HFFc6 (cell line): ENCODE measurements around the gene DSTYK. TPM values are rescaled to one million over a fixed set of nuclear protein-coding genes. Genes with fewer than 3 reads are reported as not detected.

Experiments
- DNase-seq: peaks from one replicate; pipeline ENCODE4 v3.0.0-alpha.2; 2018
- H3K27ac Mint-ChIP-seq: 2 replicates; pipeline ENCODE4 v1.8.0; 2020; ENCODE audit warnings: mild to moderate bottlenecking, mixed read lengths
- H3K27me3 Mint-ChIP-seq: 2 replicates; pipeline ENCODE4 v1.8.0; 2021; ENCODE audit warnings: mild to moderate bottlenecking, moderate library complexity, mixed read lengths; ENCODE audit not compliant: insufficient read depth
- H3K36me3 Mint-ChIP-seq: 2 replicates; pipeline ENCODE4 v1.8.0; 2021; ENCODE audit warnings: low read depth, mixed read lengths
- H3K4me1 Mint-ChIP-seq: 2 replicates; pipeline ENCODE4 v1.8.0; 2020; ENCODE audit warnings: low read depth, mixed read lengths
- H3K4me3 Mint-ChIP-seq: 2 replicates; pipeline ENCODE4 v1.8.0; 2020; ENCODE audit warnings: mild to moderate bottlenecking, moderate library complexity, mixed read lengths
- H3K9me3 Mint-ChIP-seq: 2 replicates; pipeline ENCODE4 v1.8.0; 2020; ENCODE audit warnings: mild to moderate bottlenecking, mixed read lengths
- CTCF ChIP-seq: fragments of 200-600 bp; sonication (generic); IDR thresholded peaks from 2 replicates; pipeline ENCODE4 v1.5.0; 2021; ENCODE audit warnings: antibody characterized with exemption, mild to moderate bottlenecking
- total RNA-seq, 6 experiments: library from RNA; stranded (reverse); fragmentation: NEBNext Ultra II Directional; extraction: Animal tissue kit (Norgen Biotek cat#: 25700); gene quantifications; 2 replicates in 1 of 6; 3 replicates in 5 of 6; pipeline ENCODE4 v1.2.3, GENCODE V29; 2021

DSTYK gene
- total RNA-seq, 6 experiments from 2014 or later = 13.1 to 17.5 (median 13.9) TPM

- H3K36me3 Mint-ChIP-seq = no peaks in the 10 kb centered on the region
- no peak for DNase-seq
- no peaks in the 10 kb centered on the region for H3K9me3 Mint-ChIP-seq
- peak overlapping the region; percentile 59 for H3K27ac Mint-ChIP-seq
- TF ChIP-seq CTCF = no peak
- peaks cover 3% of the 10 kb centered on the region for H3K27me3 Mint-ChIP-seq
- H3K4me3 Mint-ChIP-seq = peak overlapping the region; percentile 65; the same call in 1 of the 2 replicates
- H3K4me1 Mint-ChIP-seq = peaks cover 53% of the 10 kb centered on the region
Observed at GRCh38 chr1:205142102-205142469, 69.4 kb downstream of the DSTYK start.

- peaks cover 3% of the 10 kb centered on the region for H3K27me3 Mint-ChIP-seq
- peak; percentile 83 for DNase-seq
- TF ChIP-seq CTCF = peak; percentile 93
- H3K9me3 Mint-ChIP-seq = no peaks in the 10 kb centered on the region
- peaks cover 48% of the 10 kb centered on the region for H3K4me1 Mint-ChIP-seq
- H3K4me3 Mint-ChIP-seq = peak overlapping the region; percentile 65
- no peaks in the 10 kb centered on the region for H3K36me3 Mint-ChIP-seq
- H3K27ac Mint-ChIP-seq = peak overlapping the region; percentile 59
Observed at GRCh38 chr1:205141236-205142101, 70.0 kb downstream of the DSTYK start.

- DNase-seq = no peak
- H3K27me3 Mint-ChIP-seq = no peaks in the 10 kb centered on the region; the same call in none of the 2 replicates
- no peak for TF ChIP-seq CTCF
- no peaks in the 10 kb centered on the region for H3K9me3 Mint-ChIP-seq
- peaks cover 37% of the 10 kb centered on the region for H3K4me1 Mint-ChIP-seq
- H3K27ac Mint-ChIP-seq = no peak overlapping the region
- no peak overlapping the region for H3K4me3 Mint-ChIP-seq
- no peaks in the 10 kb centered on the region for H3K36me3 Mint-ChIP-seq
Observed at GRCh38 chr1:205140113-205140512, 71.4 kb downstream of the DSTYK start.

DNA sequence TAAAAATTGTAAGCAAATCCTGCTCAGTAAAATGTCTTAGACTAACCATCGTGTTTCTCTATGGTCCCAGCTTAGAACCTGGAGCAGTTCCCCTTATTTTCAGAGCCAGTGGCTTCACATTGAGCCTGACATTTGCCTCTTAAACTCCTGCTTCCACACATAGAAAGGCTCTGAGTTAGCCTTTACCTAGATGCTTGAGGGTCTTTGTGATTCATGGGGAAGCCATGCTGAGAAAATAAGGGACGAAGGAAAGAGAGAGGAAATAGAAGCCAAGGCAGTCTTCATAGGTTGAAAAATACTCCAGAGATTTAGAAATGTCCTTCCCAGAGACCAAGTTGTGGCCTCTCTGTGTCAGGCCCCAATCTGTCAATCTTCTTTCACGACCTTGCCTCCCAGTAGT is 73.6 kb downstream of the DSTYK start:
- no peaks in the 10 kb centered on the region; the same call in none of the 2 replicates for H3K27me3 Mint-ChIP-seq
- no peak overlapping the region for H3K27ac Mint-ChIP-seq
- H3K9me3 Mint-ChIP-seq = no peaks in the 10 kb centered on the region
- TF ChIP-seq CTCF = no peak
- H3K36me3 Mint-ChIP-seq = no peaks in the 10 kb centered on the region
- no peak overlapping the region for H3K4me3 Mint-ChIP-seq
- DNase-seq = no peak
- peaks cover 17% of the 10 kb centered on the region for H3K4me1 Mint-ChIP-seq

DNA sequence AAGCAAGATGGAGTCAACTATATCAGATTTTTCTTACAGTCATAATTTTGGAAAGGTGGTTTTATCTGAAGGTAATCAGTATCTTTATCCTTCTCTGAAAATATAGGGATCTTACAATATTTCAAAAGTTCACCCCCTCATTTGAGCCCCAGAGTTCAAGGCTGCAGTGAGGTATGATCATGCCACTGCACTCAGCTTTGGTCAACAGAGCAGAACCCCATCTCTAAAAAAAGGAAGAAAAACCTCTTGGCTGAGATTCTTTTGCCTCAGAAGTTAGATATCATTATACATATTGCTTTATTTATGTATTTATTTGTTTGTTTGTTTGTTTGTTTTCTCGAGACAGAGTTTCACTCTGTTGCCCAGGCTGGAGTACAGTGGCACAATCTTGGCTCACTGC is 78.2 kb downstream of the DSTYK start:
- Mint-ChIP-seq H3K27ac (no peak overlapping the region), H3K9me3 (no peaks in the 10 kb centered on the region), H3K27me3 (no peaks in the 10 kb centered on the region), H3K4me1 (peaks cover under 1% of the 10 kb centered on the region; the same call in 1 of the 2 replicates), H3K4me3 (no peak overlapping the region), H3K36me3 (no peaks in the 10 kb centered on the region)
- no peak for DNase-seq
- no peak for TF ChIP-seq CTCF
